OCI-LY1 (cell line): ENCODE data around the gene IYD.

Experiments used
- H2AFZ ChIP-seq: fragments of 200-600 bp; sonication (generic), shearing (Covaris generic); 2 replicates; pipeline ENCODE4 v1.6.0; 2014; ENCODE audit warnings: antibody characterized with exemption, mild to moderate bottlenecking, low read length
- H3F3A ChIP-seq: fragments of 200-600 bp; sonication (generic), shearing (Covaris generic); 2 replicates; pipeline ENCODE4 v1.6.0; 2014; ENCODE audit warnings: mild to moderate bottlenecking, antibody characterized with exemption, low read length, moderate library complexity; ENCODE audit not compliant: insufficient read depth
- H3K27ac ChIP-seq: fragments of 200-600 bp; sonication (generic); 2 replicates; pipeline ENCODE4 v1.5.1; 2014; ENCODE audit warnings: low read length, mixed run types, mild to moderate bottlenecking, low read depth; ENCODE audit not compliant: poor library complexity, severe bottlenecking
- H3K27me3 ChIP-seq: fragments of 200-600 bp; sonication (generic); 2 replicates; pipeline ENCODE4 v1.6.0; 2014; ENCODE audit warnings: antibody characterized with exemption, mild to moderate bottlenecking, low read length, moderate library complexity; ENCODE audit not compliant: insufficient read depth
- H3K36me3 ChIP-seq: fragments of 200-600 bp; sonication (generic); 2 replicates; pipeline ENCODE4 v1.6.1; 2014; ENCODE audit warnings: mild to moderate bottlenecking, antibody characterized with exemption, low read length, moderate library complexity, mixed read lengths; ENCODE audit not compliant: insufficient read depth
- H3K4me1 ChIP-seq: fragments of 200-600 bp; sonication (generic); 2 replicates; pipeline ENCODE4 v1.5.1; 2014; ENCODE audit warnings: mild to moderate bottlenecking, low read length, moderate library complexity; ENCODE audit not compliant: insufficient read depth, severe bottlenecking
- H3K4me2 ChIP-seq: fragments of 200-600 bp; sonication (generic), shearing (Covaris generic); 2 replicates; pipeline ENCODE4 v1.6.1; 2014; ENCODE audit warnings: low read length
- H3K4me3 ChIP-seq: fragments of 200-600 bp; sonication (generic); 2 replicates; pipeline ENCODE4 v1.5.1; 2014; ENCODE audit warnings: low read length, low read depth, mild to moderate bottlenecking, mixed read lengths; ENCODE audit not compliant: poor library complexity, severe bottlenecking
- H3K79me2 ChIP-seq: fragments of 200-600 bp; shearing (Covaris generic); 2 replicates; pipeline ENCODE4 v1.6.1; 2016; ENCODE audit warnings: mixed run types, low read length, mixed read lengths; ENCODE audit not compliant: insufficient read depth
- H3K9ac ChIP-seq: fragments of 200-600 bp; sonication (generic), shearing (Covaris generic); 2 replicates; pipeline ENCODE4 v1.6.1; 2014; ENCODE audit warnings: mild to moderate bottlenecking, low read length, mixed read lengths
- H3K9me2 ChIP-seq: fragments of 200-600 bp; sonication (generic), shearing (Covaris generic); 2 replicates; pipeline ENCODE4 v1.6.1; 2014; ENCODE audit warnings: low read depth, mild to moderate bottlenecking, low read length, mixed read lengths
- H3K9me3 ChIP-seq: fragments of 200-600 bp; shearing (Covaris generic); 2 replicates; pipeline ENCODE4 v1.6.1; 2014; ENCODE audit warnings: low read length, mixed read lengths
- H4K20me1 ChIP-seq: fragments of 200-600 bp; sonication (generic), shearing (Covaris generic); 2 replicates; pipeline ENCODE4 v1.6.0; 2016; ENCODE audit warnings: mild to moderate bottlenecking, low read length; ENCODE audit not compliant: insufficient read depth
- EZH2 ChIP-seq: fragments of 200-600 bp; sonication (generic), shearing (Covaris generic); IDR thresholded peaks from 2 replicates; pipeline ENCODE4 v1.8.0; 2017; ENCODE audit warnings: borderline replicate concordance, mixed run types, mild to moderate bottlenecking, antibody characterized with exemption, low read length, moderate library complexity, mixed read lengths
- TF ChIP-seq, protein P1 (sequence below): fragments of 200-600 bp; sonication (generic), shearing (Covaris generic); IDR thresholded peaks from 2 replicates; pipeline ENCODE4 v1.5.1; 2017; ENCODE audit warnings: mild to moderate bottlenecking, antibody characterized with exemption, low read length, moderate library complexity, mixed read lengths

IYD gene

GRCh38 chr6:150410399-150410798, 41.6 kb downstream of the IYD start:
- Histone ChIP-seq H3K79me2 (no peaks in the 10 kb centered on the region), H3K36me3 (no peaks in the 10 kb centered on the region), H3K4me1 (peaks cover 16% of the 10 kb centered on the region), H4K20me1 (no peaks in the 10 kb centered on the region), H3K9me2 (no peaks in the 10 kb centered on the region), H2AFZ (no peak overlapping the region), H3K9ac (no peak overlapping the region), H3K9me3 (peaks cover 6% of the 10 kb centered on the region; the same call in 1 of the 2 replicates), H3K4me2 (no peak overlapping the region), H3F3A (no peaks in the 10 kb centered on the region), H3K27ac (no peak overlapping the region), H3K4me3 (no peak overlapping the region), H3K27me3 (peaks cover 8% of the 10 kb centered on the region; the same call in 1 of the 2 replicates)
- TF ChIP-seq, protein P1, sequence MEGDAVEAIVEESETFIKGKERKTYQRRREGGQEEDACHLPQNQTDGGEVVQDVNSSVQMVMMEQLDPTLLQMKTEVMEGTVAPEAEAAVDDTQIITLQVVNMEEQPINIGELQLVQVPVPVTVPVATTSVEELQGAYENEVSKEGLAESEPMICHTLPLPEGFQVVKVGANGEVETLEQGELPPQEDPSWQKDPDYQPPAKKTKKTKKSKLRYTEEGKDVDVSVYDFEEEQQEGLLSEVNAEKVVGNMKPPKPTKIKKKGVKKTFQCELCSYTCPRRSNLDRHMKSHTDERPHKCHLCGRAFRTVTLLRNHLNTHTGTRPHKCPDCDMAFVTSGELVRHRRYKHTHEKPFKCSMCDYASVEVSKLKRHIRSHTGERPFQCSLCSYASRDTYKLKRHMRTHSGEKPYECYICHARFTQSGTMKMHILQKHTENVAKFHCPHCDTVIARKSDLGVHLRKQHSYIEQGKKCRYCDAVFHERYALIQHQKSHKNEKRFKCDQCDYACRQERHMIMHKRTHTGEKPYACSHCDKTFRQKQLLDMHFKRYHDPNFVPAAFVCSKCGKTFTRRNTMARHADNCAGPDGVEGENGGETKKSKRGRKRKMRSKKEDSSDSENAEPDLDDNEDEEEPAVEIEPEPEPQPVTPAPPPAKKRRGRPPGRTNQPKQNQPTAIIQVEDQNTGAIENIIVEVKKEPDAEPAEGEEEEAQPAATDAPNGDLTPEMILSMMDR, result no peak
- TF ChIP-seq EZH2, result no peak

DNA sequence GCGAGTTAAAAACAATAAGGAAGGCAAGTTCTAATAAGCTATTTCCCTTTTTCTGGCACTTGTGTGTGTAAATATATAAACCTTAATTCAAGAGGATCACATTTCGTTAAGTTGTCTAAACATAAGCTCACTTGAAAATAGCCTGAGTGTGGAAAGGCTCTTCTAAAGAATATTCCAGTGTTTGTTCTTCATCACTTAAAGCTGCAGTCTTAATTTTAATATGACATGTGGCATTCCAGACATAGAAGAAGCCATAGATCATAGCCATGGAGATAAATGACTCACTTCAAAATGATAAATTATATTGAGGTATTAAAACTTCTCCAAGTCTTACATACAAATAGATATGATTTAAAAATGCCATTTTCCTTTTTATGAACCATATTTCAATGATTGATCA, 42.1 kb downstream of the IYD start:
- Histone ChIP-seq H3K4me1 (peaks cover 16% of the 10 kb centered on the region), H3K9me3 (peaks cover 3% of the 10 kb centered on the region; the same call in 1 of the 2 replicates), H3K9ac (no peak overlapping the region), H3K79me2 (no peaks in the 10 kb centered on the region), H3F3A (no peaks in the 10 kb centered on the region), H3K9me2 (no peaks in the 10 kb centered on the region), H3K27ac (no peak overlapping the region), H3K4me2 (no peak overlapping the region), H3K4me3 (no peak overlapping the region), H2AFZ (no peak overlapping the region), H3K36me3 (no peaks in the 10 kb centered on the region), H4K20me1 (no peaks in the 10 kb centered on the region), H3K27me3 (peaks cover 8% of the 10 kb centered on the region; the same call in 1 of the 2 replicates)
- TF ChIP-seq, protein P1, result no peak
- TF ChIP-seq EZH2, result no peak

- Histone ChIP-seq H3K27me3 (peaks cover 4% of the 10 kb centered on the region; the same call in 1 of the 2 replicates), H3K4me1 (peaks cover 16% of the 10 kb centered on the region), H3K9me2 (no peaks in the 10 kb centered on the region), H3K9ac (no peak overlapping the region), H3K9me3 (no peaks in the 10 kb centered on the region), H3K4me3 (no peak overlapping the region), H4K20me1 (no peaks in the 10 kb centered on the region), H3K27ac (no peak overlapping the region), H2AFZ (no peak overlapping the region), H3K4me2 (no peak overlapping the region), H3F3A (no peaks in the 10 kb centered on the region), H3K79me2 (no peaks in the 10 kb centered on the region), H3K36me3 (no peaks in the 10 kb centered on the region)
- TF ChIP-seq EZH2, result no peak
- TF ChIP-seq, protein P1, result no peak
These were observed 43.4 kb downstream of the IYD start for GRCh38 chr6:150412221-150412620.
